HG02610 (cell line): Measurements from ENCODE around the gene TMEM179.
"Not testable (repeated sequence)": the region's sequence is repeated elsewhere in the genome, so short reads cannot be mapped to it uniquely, and the experiment has no call there.

Experiments used
- ATAC-seq: cut with Tn5 transposase; IDR thresholded peaks from one replicate; pipeline ENCODE4 v1.9.1; 2021; ENCODE audit warnings: mild to moderate bottlenecking, moderate library complexity; ENCODE audit not compliant: unreplicated experiment

Gene TMEM179

GRCh38 chr14:104638190-104638589 lies 33.6 kb upstream of the TMEM179 start:
- no peak for ATAC-seq

- ATAC-seq: no peak
Measured at GRCh38 chr14:104637546-104638003, 33.0 kb upstream of the TMEM179 start.

- not testable (repeated sequence) for ATAC-seq
Measured at GRCh38 chr14:104636846-104637545, 32.4 kb upstream of the TMEM179 start.

GRCh38 chr14:104636131-104636530 lies 31.6 kb upstream of the TMEM179 start:
- ATAC-seq: no peak

GRCh38 chr14:104635717-104636116 lies 31.1 kb upstream of the TMEM179 start:
- no peak for ATAC-seq

GRCh38 chr14:104634886-104635570 lies 30.5 kb upstream of the TMEM179 start:
- no peak for ATAC-seq

GRCh38 chr14:104634138-104634760 lies 29.7 kb upstream of the TMEM179 start:
- no peak for ATAC-seq

- no peak for ATAC-seq
Measured at GRCh38 chr14:104633276-104634137, 28.9 kb upstream of the TMEM179 start.

- ATAC-seq: no peak
Measured at GRCh38 chr14:104632781-104633180, 28.2 kb upstream of the TMEM179 start.

- ATAC-seq: no peak
Measured at GRCh38 chr14:104624939-104625338, 20.4 kb upstream of the TMEM179 start.

- no peak for ATAC-seq
Measured at GRCh38 chr14:104614126-104614812, 9.7 kb upstream of the TMEM179 start.

- ATAC-seq: no peak
Measured at GRCh38 chr14:104611881-104612280, 7.3 kb upstream of the TMEM179 start.

- no peak for ATAC-seq
Measured at GRCh38 chr14:104610749-104611310, 6.3 kb upstream of the TMEM179 start.

GRCh38 chr14:104609666-104610065 lies 5.1 kb upstream of the TMEM179 start:
- ATAC-seq: no peak

- ATAC-seq: no peak
Measured at GRCh38 chr14:104603711-104604401, 716 bp downstream of the TMEM179 start.

GRCh38 chr14:104602933-104603325 lies 1.6 kb downstream of the TMEM179 start:
- no peak for ATAC-seq

- ATAC-seq: no peak
Measured at GRCh38 chr14:104602315-104602932, 2.1 kb downstream of the TMEM179 start.

- ATAC-seq: no peak
Measured at GRCh38 chr14:104601786-104602185, 2.8 kb downstream of the TMEM179 start.

GRCh38 chr14:104600805-104601204 lies 3.8 kb downstream of the TMEM179 start:
- no peak for ATAC-seq
